ENCODE measurements around the gene SLFN13. TPM values are rescaled to one million over a fixed set of nuclear protein-coding genes. Genes with fewer than 3 reads are reported as not detected.
"Not testable (repeated sequence)": the region's sequence is repeated elsewhere in the genome, so short reads cannot be mapped to it uniquely, and the experiment has no call there.

Gene SLFN13
- total and polyA plus RNA-seq, 9 of the 15 experiments (the other 6 are each of a cell fraction or from before 2014, with no cell fraction given): 0.04 to 0.49 (median 0.17) TPM

DNA sequence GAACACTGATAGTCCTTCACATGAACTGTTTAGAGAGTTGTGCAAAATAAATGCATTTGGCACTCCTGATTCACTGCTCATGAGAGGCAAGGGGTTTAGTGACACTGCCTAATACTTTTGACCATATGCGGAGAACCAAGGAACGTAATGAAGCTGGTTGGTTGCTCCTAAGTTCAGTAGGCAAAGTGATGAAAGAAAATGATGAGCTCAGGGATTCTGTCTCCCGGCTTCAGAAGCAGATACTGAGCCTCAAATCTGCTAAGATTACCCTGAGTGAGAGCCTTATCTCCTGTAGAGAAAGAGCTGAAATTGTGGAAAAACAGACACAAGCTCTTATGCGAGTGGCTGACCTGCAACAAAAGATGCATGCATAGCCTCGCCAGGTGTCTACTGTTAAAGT lies 5.5 kb upstream of the SLFN13 start:
- WGBS (ENCODE audit: insufficient coverage, low coverage, missing lambda C conversion rate): 4% methylated on average over 4 of the region's 5 CpGs
- H3K9ac ChIP-seq (ENCODE audit: insufficient read depth in 1 of 2, low read depth in 2 of 2, low read length in 2 of 2); CTCF ChIA-PET (ENCODE audit: low intra/inter-chr PET ratio); BruUV-seq (replicated peaks); H3K9me1 ChIP-seq (ENCODE audit: control insufficient read depth, insufficient read depth, low read length); in situ Hi-C loops (cut with MboI); H3K27me3 ChIP-seq (ENCODE audit: control insufficient read depth in 2 of 2, insufficient read depth in 2 of 2, low read length in 2 of 2); H3K9me3 ChIP-seq (replicated peaks; ENCODE audit: control insufficient read depth, insufficient read depth, low read depth, low read length); H3K4me3 ChIP-seq; H3K36me3 ChIP-seq (ENCODE audit: control insufficient read depth, insufficient read depth, low read length); H3K4me1 ChIP-seq (replicated peaks in 1 of 2; ENCODE audit: control insufficient read depth in 2 of 2, insufficient read depth in 2 of 2, low read length in 2 of 2); H3K4me2 ChIP-seq (ENCODE audit: insufficient read depth, low read length); H2AFZ ChIP-seq (ENCODE audit: low read depth, low read length); H3K79me2 ChIP-seq (ENCODE audit: control insufficient read depth, insufficient read depth, low read length); H4K20me1 ChIP-seq (replicated peaks; ENCODE audit: control insufficient read depth, insufficient read depth, low read length); DNase-seq (ENCODE audit: extremely low read depth in 1 of 4, low spot score in 3 of 4); ATAC-seq; intact Hi-C loops (cut with micrococcal nuclease); H3K27ac ChIP-seq (ENCODE audit: extremely low read depth, low read depth, low read length); FAIRE-seq: not testable (repeated sequence)
- POLR2A ChIA-PET: interaction anchor here (0.6 kb wide), 1 partner anchor 9 kb away, joined by 3 read pairs; no protein-coding TSS in a partner anchor

DNA sequence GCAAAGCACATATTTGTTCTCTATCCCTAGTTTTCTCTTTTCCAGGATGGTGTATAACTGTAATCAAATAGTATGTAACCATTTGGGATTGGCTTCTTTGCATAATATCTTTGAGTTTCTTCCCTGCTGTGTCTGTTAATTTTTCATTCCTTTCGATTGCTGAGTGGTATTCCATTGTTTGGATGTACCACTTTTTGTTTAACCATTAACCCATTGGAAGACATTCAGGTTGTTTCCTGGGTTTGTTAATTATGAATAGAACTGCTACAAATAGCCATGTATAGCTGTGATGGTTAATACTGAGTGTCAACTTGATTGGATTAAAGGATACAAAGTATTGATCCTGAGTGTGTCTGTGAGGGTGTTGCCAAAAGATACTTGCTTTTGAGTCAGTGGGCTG lies 4.6 kb upstream of the SLFN13 start:
- H3K27ac ChIP-seq (ENCODE audit: extremely low read depth, low read depth, low read length): no peak overlapping the region
- H4K20me1 ChIP-seq (replicated peaks; ENCODE audit: control insufficient read depth, insufficient read depth, low read length): no peaks in the 10 kb centered on the region
- H3K9me3 ChIP-seq (replicated peaks; ENCODE audit: control insufficient read depth, insufficient read depth, low read depth, low read length): no peaks in the 10 kb centered on the region
- H3K36me3 ChIP-seq (ENCODE audit: control insufficient read depth, insufficient read depth, low read length): no peaks in the 10 kb centered on the region
- H3K4me3 ChIP-seq: no peak overlapping the region
- FAIRE-seq: no peak
- ATAC-seq: no peak
- BruUV-seq (replicated peaks): no TSS peak
- peaks cover 0 to 10% of the 10 kb centered on the region in 2 experiments; a peak in 2 of 5 replicates for H3K4me1 ChIP-seq (replicated peaks in 1 of 2; ENCODE audit: control insufficient read depth in 2 of 2, insufficient read depth in 2 of 2, low read length in 2 of 2)
- ChIA-PET POLR2A (no interaction called here), CTCF (ENCODE audit: low intra/inter-chr PET ratio) (no interaction called here)
- 0% methylated on average over 1 of the region's 1 CpG for WGBS (ENCODE audit: insufficient coverage, low coverage, missing lambda C conversion rate)
- DNase-seq (ENCODE audit: extremely low read depth in 1 of 4, low spot score in 3 of 4): no peak
- no peaks in the 10 kb centered on the region for H3K79me2 ChIP-seq (ENCODE audit: control insufficient read depth, insufficient read depth, low read length)
- H3K4me2 ChIP-seq (ENCODE audit: insufficient read depth, low read length): no peak overlapping the region
- intact Hi-C loops (cut with micrococcal nuclease): no loop called here
- in situ Hi-C loops (cut with MboI): no loop called here
- no peak overlapping the region for H2AFZ ChIP-seq (ENCODE audit: low read depth, low read length)
- no peaks in the 10 kb centered on the region for H3K9me1 ChIP-seq (ENCODE audit: control insufficient read depth, insufficient read depth, low read length)
- peaks cover 0 to 13% of the 10 kb centered on the region in 2 experiments; a peak in 1 of 5 replicates for H3K27me3 ChIP-seq (ENCODE audit: control insufficient read depth in 2 of 2, insufficient read depth in 2 of 2, low read length in 2 of 2)
- no peak overlapping the region for H3K9ac ChIP-seq (ENCODE audit: insufficient read depth in 1 of 2, low read depth in 2 of 2, low read length in 2 of 2)
- no peak for TF ChIP-seq EP400 (IDR thresholded peaks at IDR 0.05)
- TF ChIP-seq, protein P1, sequence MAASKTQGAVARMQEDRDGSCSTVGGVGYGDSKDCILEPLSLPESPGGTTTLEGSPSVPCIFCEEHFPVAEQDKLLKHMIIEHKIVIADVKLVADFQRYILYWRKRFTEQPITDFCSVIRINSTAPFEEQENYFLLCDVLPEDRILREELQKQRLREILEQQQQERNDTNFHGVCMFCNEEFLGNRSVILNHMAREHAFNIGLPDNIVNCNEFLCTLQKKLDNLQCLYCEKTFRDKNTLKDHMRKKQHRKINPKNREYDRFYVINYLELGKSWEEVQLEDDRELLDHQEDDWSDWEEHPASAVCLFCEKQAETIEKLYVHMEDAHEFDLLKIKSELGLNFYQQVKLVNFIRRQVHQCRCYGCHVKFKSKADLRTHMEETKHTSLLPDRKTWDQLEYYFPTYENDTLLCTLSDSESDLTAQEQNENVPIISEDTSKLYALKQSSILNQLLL (CRISPR knock-in tag; IDR thresholded peaks at IDR 0.05; ENCODE audit: borderline replicate concordance): no peak
- TF ChIP-seq, protein P2, sequence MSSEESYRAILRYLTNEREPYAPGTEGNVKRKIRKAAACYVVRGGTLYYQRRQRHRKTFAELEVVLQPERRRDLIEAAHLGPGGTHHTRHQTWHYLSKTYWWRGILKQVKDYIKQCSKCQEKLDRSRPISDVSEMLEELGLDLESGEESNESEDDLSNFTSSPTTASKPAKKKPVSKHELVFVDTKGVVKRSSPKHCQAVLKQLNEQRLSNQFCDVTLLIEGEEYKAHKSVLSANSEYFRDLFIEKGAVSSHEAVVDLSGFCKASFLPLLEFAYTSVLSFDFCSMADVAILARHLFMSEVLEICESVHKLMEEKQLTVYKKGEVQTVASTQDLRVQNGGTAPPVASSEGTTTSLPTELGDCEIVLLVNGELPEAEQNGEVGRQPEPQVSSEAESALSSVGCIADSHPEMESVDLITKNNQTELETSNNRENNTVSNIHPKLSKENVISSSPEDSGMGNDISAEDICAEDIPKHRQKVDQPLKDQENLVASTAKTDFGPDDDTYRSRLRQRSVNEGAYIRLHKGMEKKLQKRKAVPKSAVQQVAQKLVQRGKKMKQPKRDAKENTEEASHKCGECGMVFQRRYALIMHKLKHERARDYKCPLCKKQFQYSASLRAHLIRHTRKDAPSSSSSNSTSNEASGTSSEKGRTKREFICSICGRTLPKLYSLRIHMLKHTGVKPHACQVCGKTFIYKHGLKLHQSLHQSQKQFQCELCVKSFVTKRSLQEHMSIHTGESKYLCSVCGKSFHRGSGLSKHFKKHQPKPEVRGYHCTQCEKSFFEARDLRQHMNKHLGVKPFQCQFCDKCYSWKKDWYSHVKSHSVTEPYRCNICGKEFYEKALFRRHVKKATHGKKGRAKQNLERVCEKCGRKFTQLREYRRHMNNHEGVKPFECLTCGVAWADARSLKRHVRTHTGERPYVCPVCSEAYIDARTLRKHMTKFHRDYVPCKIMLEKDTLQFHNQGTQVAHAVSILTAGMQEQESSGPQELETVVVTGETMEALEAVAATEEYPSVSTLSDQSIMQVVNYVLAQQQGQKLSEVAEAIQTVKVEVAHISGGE (CRISPR knock-in tag; IDR thresholded peaks at IDR 0.05): no peak
- TF ChIP-seq, protein P3, sequence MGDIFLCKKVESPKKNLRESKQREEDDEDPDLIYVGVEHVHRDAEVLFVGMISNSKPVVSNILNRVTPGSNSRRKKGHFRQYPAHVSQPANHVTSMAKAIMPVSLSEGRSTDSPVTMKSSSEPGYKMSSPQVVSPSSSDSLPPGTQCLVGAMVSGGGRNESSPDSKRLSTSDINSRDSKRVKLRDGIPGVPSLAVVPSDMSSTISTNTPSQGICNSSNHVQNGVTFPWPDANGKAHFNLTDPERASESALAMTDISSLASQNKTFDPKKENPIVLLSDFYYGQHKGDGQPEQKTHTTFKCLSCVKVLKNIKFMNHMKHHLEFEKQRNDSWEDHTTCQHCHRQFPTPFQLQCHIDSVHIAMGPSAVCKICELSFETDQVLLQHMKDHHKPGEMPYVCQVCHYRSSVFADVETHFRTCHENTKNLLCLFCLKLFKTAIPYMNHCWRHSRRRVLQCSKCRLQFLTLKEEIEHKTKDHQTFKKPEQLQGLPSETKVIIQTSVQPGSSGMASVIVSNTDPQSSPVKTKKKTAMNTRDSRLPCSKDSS (IDR thresholded peaks at IDR 0.05; ENCODE audit: low read depth, partially characterized antibody): no peak
- TF ChIP-seq SMARCB1 (IDR thresholded peaks at IDR 0.05; ENCODE audit: insufficient read length, low read depth): no peak
- TF ChIP-seq, protein P4, sequence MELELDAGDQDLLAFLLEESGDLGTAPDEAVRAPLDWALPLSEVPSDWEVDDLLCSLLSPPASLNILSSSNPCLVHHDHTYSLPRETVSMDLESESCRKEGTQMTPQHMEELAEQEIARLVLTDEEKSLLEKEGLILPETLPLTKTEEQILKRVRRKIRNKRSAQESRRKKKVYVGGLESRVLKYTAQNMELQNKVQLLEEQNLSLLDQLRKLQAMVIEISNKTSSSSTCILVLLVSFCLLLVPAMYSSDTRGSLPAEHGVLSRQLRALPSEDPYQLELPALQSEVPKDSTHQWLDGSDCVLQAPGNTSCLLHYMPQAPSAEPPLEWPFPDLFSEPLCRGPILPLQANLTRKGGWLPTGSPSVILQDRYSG (tag; conservative IDR thresholded peaks at IDR 0.05; ENCODE audit: low read depth): no peak

All from K562 (cell line).